ENCODE measurements around the gene TCF25. TPM values are rescaled to one million over a fixed set of nuclear protein-coding genes. Genes with fewer than 3 reads are reported as not detected.

Gene TCF25, protein sequence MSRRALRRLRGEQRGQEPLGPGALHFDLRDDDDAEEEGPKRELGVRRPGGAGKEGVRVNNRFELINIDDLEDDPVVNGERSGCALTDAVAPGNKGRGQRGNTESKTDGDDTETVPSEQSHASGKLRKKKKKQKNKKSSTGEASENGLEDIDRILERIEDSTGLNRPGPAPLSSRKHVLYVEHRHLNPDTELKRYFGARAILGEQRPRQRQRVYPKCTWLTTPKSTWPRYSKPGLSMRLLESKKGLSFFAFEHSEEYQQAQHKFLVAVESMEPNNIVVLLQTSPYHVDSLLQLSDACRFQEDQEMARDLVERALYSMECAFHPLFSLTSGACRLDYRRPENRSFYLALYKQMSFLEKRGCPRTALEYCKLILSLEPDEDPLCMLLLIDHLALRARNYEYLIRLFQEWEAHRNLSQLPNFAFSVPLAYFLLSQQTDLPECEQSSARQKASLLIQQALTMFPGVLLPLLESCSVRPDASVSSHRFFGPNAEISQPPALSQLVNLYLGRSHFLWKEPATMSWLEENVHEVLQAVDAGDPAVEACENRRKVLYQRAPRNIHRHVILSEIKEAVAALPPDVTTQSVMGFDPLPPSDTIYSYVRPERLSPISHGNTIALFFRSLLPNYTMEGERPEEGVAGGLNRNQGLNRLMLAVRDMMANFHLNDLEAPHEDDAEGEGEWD
- 187 and 192 TPM in 2 replicates for total RNA-seq

DNA sequence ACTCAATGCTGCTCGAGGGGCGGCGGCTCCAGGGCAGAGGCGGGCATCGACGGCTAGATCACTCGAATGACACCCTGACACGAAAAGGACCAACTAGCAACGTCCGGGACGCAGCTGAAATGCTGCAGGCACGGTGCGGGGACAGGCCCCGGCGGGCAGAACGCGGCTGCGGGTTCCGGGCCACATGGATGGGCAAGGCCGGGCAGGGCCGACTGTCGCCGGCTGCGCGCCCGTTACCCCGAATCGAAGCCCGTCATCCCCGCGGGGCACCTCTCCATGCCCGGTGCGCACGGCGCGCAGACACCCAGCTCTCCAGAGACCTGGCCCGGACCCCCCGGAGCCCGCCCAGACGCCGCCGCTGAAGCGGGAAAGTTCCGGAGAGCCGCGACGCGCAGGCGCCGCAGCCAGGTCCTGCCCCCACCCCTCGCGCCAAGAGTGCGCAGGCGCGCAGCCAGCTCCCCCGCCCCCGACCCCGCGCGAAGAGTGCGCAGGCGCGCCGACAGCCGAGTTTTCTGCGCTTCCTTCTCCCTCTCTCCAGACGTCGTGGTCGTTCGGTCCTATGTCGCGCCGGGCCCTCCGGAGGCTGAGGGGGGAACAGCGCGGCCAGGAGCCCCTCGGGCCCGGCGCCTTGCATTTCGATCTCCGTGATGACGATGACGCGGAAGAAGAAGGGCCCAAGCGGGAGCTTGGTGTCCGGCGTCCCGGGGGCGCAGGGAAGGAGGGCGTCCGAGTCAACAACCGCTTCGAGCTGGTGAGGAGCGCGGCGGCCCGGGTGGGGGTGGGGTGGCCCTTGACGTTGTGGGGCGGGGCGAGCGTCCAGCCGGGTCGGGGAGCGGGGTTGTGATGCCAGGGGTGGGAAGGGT is at the start of gene TCF25:
TCF25 (plus strand) TSS at position 484 of the 863 bp plus-strand sequence; CDS start at position 560, 76 bp downstream.

DNA sequence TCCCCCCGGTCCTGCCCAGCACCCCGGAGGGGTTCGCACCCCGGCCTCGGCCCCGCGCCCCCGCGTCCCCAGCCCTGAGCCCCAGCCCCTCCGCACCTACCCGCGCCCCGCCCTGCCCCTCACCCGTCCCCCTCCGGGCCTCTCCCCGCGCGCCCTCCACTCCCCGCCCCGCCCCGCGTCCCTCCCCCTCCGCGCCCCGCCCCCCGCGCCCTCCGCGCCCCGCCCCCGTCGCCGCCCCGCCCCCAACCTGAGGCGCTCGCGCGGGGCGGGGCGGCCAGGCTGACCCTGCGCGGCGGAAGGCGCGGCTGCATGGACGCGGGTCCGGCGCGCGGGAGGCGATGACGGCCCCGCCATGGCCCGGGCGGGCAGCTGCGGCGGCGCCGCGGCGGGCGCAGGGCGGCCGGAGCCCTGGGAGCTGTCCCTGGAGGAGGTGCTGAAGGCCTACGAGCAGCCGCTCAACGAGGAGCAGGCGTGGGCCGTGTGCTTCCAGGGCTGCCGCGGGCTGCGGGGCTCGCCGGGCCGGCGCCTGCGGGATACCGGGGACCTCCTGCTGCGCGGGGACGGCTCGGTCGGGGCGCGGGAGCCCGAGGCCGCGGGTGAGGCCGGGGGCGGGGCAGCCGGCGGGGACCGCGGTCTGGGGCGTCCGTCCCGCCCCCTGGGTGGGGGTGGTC is 45.1 kb upstream of the TCF25 start, which contains the start of gene SPIRE2:
SPIRE2 (plus strand) TSS at position 277 of the 671 bp plus-strand sequence; CDS start at position 353, 76 bp downstream.

DNA sequence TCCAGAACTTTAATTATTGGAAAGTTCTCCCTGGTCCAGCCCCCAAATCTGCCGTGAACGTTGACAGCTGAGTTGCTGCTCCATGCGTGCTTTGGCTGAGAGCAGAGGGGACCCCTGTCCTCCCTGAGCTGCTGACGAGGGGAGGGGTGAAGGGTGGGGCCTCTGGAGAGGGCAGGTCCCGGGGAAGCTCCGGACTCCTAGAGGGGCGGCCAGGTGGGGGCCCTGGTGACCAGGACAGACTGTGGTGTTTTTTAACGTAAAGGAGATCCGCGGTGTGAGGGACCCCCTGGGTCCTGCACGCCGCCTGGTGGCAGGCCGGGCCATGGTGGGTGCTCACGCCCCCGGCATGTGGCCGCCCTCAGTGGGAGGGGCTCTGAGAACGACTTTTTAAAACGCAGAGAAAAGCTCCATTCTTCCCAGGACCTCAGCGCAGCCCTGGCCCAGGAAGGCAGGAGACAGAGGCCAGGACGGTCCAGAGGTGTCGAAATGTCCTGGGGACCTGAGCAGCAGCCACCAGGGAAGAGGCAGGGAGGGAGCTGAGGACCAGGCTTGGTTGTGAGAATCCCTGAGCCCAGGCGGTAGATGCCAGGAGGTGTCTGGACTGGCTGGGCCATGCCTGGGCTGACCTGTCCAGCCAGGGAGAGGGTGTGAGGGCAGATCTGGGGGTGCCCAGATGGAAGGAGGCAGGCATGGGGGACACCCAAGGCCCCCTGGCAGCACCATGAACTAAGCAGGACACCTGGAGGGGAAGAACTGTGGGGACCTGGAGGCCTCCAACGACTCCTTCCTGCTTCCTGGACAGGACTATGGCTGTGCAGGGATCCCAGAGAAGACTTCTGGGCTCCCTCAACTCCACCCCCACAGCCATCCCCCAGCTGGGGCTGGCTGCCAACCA is 45.3 kb downstream of the TCF25 start, which contains the start of gene MC1R:
MC1R (plus strand) TSS at position 410 of the 895 bp plus-strand sequence; CDS start at position 807, 397 bp downstream.

DNA sequence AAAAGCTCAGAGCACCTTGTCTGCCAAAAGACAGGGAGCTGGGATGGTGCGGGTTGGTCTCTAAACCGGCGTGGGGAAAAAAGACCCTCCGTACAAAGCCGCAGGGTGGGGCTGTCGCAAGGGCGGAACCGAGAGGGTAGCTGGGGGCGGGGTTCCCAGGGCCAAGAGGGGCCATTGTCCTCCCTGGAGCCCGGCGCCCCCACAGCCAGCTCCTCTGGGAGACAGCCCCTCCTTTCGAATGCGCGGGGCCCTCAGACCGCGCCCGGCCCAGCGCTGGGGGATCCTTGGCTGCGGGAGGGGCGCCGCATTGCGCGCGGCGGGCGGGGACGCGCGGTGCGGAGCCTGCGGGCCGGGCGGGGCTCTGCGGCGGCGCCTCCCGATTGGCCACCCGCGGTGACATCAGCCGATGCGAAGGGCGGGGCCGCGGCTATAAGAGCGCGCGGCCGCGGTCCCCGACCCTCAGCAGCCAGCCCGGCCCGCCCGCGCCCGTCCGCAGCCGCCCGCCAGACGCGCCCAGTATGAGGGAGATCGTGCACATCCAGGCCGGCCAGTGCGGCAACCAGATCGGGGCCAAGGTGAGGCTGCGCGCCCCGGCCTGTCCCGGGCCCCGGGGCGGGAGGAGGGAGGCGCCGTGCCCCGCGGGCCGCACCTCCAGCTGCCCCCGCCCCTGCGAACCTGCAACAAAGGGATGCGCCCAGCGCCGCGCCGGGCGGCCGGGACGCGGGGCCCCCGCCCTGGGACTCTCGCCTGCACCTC is 49.7 kb downstream of the TCF25 start, which contains the start of gene TUBB3:
TUBB3 (plus strand) TSS at position 459 of the 756 bp plus-strand sequence; CDS start at position 519, 60 bp downstream.

Other genes starting within 250 kb of the TCF25 start
- gene CHMP1A, start 215.9 kb upstream of the TCF25 start, total RNA-seq = 103 and 106 TPM in 2 replicates
- 2.3 and 2.9 TPM in 2 replicates for gene SPATA33, start 215.8 kb upstream of the TCF25 start, total RNA-seq
- 34.8 and 54.9 TPM in 2 replicates for gene CDK10, start 186.9 kb upstream of the TCF25 start, total RNA-seq
- 12.8 and 17.4 TPM in 2 replicates for gene SPATA2L, start 171.9 kb upstream of the TCF25 start, total RNA-seq
- 6.0 and 6.7 TPM in 2 replicates for gene VPS9D1, start 152.7 kb upstream of the TCF25 start, total RNA-seq
- gene ZNF276, start 152.1 kb upstream of the TCF25 start, total RNA-seq = 20.2 and 30.4 TPM in 2 replicates
- 6.8 and 14.5 TPM in 2 replicates for gene FANCA, start 56.9 kb upstream of the TCF25 start, total RNA-seq
- gene SPIRE2, start 45.1 kb upstream of the TCF25 start, total RNA-seq = 0.45 and 0.66 TPM in 2 replicates
- gene MC1R, start 45.3 kb downstream of the TCF25 start, total RNA-seq = 2.1 and 2.9 TPM in 2 replicates
- 157 and 335 TPM in 2 replicates for gene TUBB3, start 49.8 kb downstream of the TCF25 start, total RNA-seq
- 122 and 133 TPM in 2 replicates for gene DEF8, start 75.2 kb downstream of the TCF25 start, total RNA-seq
- 9.5 and 11.3 TPM in 2 replicates for gene DBNDD1, start 145.9 kb downstream of the TCF25 start, total RNA-seq
- gene PRDM7, start 203.7 kb downstream of the TCF25 start, total RNA-seq = not detected in 2 replicates